Activated CD4-positive, alpha-beta T cell treated with anti-CD3 and anti-CD28 coated beads for 4 hours (primary cell): ENCODE results near the gene FUT8.
A peak's percentile ranks its signal among the peaks of the same experiment; 100 is the strongest.

Experiments
- DNase-seq, 2 donors: peaks; one replicate each; pipeline ENCODE4 v3.0.0-alpha.2; 2020

FUT8 gene

GRCh38 chr14:65412032-65412846, at the start of gene FUT8:
TSS of gene FUT8 (plus strand) at chr14:65412730. CDS start at chr14:65561564, 148,834 bp downstream.
- DNase-seq: peak; percentile 96 to 97

- DNase-seq: no peak
Measured at GRCh38 chr14:65366802-65367565, 45.5 kb upstream of the FUT8 start.

- DNase-seq: no peak
Measured at GRCh38 chr14:65369560-65369959, 43.0 kb upstream of the FUT8 start.

- no peak for DNase-seq
Measured at GRCh38 chr14:65370801-65371248, 41.7 kb upstream of the FUT8 start.

GRCh38 chr14:65371784-65372183, 40.7 kb upstream of the FUT8 start:
- DNase-seq: no peak

GRCh38 chr14:65373016-65373670, 39.4 kb upstream of the FUT8 start:
- DNase-seq: no peak

GRCh38 chr14:65373671-65374039, 38.9 kb upstream of the FUT8 start:
- no peak for DNase-seq

- DNase-seq: no peak
Measured at GRCh38 chr14:65377576-65377975, 35.0 kb upstream of the FUT8 start.

- DNase-seq: no peak
Measured at GRCh38 chr14:65382586-65382985, 29.9 kb upstream of the FUT8 start.

- no peak for DNase-seq
Measured at GRCh38 chr14:65387171-65387570, 25.4 kb upstream of the FUT8 start.

- no peak for DNase-seq
Measured at GRCh38 chr14:65387628-65388027, 24.9 kb upstream of the FUT8 start.

GRCh38 chr14:65392296-65392695, 20.2 kb upstream of the FUT8 start:
- DNase-seq: no peak

GRCh38 chr14:65396082-65396910, 16.2 kb upstream of the FUT8 start:
- no peak for DNase-seq

- DNase-seq: no peak
Measured at GRCh38 chr14:65403231-65403630, 9.3 kb upstream of the FUT8 start.

GRCh38 chr14:65408113-65408512, 4.4 kb upstream of the FUT8 start:
- DNase-seq: no peak

GRCh38 chr14:65410640-65411039, 1.9 kb upstream of the FUT8 start:
- no peak for DNase-seq

- DNase-seq: peak; percentile 72 to 80
Measured at GRCh38 chr14:65411656-65412031, 886 bp upstream of the FUT8 start.

GRCh38 chr14:65412856-65413738, 567 bp downstream of the FUT8 start:
- DNase-seq: peak in 1 of 2 donors; percentile 24

GRCh38 chr14:65413739-65414045, 1.2 kb downstream of the FUT8 start:
- DNase-seq: peak in 1 of 2 donors; percentile 14

GRCh38 chr14:65414961-65415589, 2.5 kb downstream of the FUT8 start:
- DNase-seq: peak; percentile 11 to 24

GRCh38 chr14:65415613-65416012, 3.1 kb downstream of the FUT8 start:
- DNase-seq: no peak
